HG03097 (cell line): ENCODE data around the gene RIC1.
"Not testable (repeated sequence)": the region's sequence is repeated elsewhere in the genome, so short reads cannot be mapped to it uniquely, and the experiment has no call there.

ENCODE experiments used
- ATAC-seq: cut with Tn5 transposase; IDR thresholded peaks from one replicate; pipeline ENCODE4 v1.9.1; 2021; ENCODE audit not compliant: unreplicated experiment, low FRiP score

RIC1 gene, protein sequence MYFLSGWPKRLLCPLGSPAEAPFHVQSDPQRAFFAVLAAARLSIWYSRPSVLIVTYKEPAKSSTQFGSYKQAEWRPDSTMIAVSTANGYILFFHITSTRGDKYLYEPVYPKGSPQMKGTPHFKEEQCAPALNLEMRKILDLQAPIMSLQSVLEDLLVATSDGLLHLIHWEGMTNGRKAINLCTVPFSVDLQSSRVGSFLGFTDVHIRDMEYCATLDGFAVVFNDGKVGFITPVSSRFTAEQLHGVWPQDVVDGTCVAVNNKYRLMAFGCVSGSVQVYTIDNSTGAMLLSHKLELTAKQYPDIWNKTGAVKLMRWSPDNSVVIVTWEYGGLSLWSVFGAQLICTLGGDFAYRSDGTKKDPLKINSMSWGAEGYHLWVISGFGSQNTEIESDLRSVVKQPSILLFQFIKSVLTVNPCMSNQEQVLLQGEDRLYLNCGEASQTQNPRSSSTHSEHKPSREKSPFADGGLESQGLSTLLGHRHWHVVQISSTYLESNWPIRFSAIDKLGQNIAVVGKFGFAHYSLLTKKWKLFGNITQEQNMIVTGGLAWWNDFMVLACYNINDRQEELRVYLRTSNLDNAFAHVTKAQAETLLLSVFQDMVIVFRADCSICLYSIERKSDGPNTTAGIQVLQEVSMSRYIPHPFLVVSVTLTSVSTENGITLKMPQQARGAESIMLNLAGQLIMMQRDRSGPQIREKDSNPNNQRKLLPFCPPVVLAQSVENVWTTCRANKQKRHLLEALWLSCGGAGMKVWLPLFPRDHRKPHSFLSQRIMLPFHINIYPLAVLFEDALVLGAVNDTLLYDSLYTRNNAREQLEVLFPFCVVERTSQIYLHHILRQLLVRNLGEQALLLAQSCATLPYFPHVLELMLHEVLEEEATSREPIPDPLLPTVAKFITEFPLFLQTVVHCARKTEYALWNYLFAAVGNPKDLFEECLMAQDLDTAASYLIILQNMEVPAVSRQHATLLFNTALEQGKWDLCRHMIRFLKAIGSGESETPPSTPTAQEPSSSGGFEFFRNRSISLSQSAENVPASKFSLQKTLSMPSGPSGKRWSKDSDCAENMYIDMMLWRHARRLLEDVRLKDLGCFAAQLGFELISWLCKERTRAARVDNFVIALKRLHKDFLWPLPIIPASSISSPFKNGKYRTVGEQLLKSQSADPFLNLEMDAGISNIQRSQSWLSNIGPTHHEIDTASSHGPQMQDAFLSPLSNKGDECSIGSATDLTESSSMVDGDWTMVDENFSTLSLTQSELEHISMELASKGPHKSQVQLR (N-terminal part only)

DNA sequence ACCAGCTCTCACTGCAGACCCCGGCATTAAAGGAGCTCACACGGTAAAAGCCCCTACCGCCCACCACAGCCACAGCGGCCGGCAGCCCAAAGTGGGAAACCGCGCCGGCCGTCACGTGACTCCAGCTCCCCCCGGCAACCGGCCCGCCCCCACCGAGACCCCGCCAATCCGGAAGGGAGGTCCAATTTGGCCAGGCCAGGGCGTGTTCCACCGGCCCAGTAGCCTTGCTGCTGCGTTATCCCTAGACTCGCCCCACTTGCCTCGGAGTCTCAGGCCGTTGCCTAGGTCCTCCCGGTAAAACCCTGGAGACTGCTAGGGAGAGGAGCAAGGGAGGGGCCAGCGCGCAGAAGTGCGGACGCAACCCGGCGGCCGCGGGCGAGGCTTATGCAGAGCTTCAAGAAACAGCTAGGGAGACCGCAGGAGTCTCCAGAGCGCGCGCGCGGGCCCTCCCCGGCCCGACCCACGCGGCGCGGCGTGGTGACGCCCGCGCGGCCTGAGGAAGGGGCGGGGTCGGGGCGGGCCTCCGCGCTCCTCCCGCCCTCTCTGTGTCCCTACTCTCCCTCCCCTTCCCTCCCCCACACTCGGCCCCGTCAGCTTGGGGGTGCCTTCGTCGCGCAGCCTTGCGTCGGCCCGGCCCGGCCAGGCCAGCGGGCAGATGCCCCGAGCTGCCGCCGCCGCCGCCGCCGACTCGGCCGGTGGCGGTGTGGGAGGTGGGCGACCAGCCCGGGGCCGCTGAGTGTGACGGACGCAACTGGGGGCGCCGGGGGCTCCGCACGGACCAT lies at the start of gene RIC1:
Gene RIC1 (plus strand): TSS at position 578 of the 782 bp plus-strand sequence. CDS start 203 bp downstream, at position 781.
- peak; percentile 53 for ATAC-seq

DNA sequence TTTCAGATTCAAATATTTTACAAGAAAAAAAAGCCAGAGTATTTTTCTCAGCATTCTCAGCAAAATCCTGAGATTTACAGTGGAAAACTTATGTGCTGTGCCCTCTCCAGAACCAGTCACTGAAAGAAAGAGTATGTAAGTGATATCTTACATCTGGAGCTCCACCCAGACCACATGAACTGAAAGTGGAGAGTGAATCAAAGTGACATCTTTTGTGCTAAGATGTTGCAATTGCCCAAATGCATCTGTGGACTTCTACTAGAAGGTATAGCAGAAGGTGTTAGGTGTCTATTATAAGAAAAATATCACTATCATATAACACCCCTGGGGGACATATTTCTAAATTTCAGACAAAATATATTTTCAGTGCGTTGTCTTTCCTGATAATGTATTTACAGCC lies 49.0 kb upstream of the RIC1 start:
- ATAC-seq: no peak

DNA sequence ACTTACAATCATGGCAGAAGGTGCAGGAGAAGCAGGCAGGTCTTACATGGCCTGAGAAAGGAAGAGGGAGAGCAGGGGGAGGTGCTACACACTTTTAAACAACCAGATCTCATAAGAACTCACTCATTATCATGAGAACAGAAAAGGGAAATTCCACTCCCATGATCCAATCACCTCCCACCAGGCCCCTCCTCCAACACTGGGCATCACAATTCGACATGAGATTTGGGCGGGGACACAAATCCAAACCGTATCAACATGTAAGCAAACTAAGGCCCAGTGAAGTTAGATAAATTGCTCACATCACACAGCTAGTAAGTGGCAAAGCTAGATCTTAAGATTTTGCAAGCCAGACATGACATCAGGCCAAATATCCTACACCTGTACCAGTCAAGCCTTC lies 48.3 kb upstream of the RIC1 start:
- ATAC-seq: no peak

DNA sequence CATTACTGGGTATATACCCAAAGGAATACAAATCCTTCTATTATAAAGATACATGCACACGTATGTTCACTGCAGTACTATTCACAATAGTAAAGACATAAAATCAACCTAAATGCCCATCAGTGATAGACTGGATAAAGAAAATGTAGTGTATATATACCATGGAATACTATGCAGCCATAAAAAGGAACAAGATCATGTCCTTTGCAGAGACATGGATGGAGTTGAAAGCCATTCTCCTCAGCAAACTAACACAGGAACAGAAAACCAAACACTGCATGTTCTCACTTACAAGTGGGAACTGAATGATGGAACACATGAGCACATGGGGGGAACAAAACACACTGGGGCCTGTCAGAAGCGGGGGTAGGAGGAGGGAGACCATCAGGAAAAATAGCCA lies 47.2 kb upstream of the RIC1 start:
- ATAC-seq: not testable (repeated sequence)

DNA sequence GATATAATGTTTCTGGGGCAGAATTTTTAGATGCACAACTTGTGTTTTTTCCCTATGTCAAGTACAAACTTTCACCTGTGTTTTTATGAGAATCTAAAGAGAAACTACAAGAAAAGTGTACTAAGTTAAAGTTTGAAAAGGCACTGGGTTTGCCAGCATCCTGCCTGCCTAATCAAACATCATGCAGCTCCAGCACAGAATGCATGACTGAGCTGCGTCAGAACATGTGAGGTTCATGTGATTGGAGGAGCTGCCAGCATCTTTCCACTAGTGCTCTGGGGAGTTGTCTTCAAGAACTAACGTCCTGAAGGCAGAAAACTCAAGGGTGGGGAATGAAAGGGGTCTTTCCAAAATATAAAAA lies 46.1 kb upstream of the RIC1 start:
- peak; percentile 41 for ATAC-seq

DNA sequence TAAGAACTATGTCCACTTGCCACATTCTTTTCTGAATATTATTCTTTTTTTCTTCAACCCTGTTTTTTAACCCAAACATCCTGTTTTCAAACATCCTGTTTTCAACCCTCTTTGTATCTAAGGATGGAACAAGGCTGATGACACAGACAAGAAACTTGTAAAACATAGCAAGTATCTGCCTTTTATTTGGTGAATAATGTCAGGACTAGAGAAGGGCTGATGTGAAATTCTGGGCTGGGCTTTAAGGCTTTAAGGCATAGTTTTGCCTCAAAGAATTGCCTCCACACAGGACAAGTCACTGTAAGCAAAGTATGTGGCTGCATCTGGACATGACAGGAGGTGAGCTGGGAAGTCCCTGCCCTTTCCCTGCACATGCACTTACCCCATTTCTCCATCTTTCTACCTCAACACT lies 42.5 kb upstream of the RIC1 start:
- ATAC-seq: peak; percentile 30

DNA sequence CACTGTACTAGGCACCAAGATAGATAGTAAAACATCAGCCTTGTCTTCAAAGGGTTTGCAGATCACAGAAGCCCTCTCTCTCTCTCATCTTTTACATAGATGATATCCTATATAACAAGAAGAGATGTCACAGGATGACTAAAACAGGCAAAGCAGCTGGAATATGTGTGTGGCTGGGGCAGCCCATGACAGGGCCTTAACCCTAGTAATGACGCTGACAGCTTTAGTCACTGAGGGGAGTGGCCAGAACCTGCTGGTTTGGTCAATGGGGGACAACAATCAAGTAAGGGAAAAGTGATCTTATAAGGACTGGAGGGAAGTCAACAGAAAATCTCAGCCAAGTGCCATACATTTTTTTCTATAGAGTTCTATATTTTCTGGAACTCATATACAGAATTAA lies 41.9 kb upstream of the RIC1 start:
- ATAC-seq: no peak

DNA sequence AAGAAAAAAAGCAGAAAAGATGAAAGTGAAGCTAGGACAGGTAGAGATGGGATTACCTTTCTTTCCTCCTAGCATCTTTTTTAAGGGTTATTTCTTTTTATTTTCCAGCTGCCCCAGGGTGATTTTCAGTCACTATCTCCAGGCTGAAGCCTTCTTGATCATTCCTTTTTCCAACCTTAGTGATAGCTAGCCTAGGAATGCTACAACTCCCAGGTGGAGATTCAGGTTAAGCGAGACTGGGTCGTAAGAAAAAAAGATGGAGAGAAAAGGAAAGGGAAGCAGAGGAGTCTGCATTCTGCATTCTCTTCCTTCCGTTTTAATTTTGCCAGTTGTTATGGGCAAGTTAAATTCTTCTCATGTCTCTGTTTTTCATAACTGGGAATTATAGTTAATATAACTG lies 36.7 kb upstream of the RIC1 start:
- no peak for ATAC-seq

DNA sequence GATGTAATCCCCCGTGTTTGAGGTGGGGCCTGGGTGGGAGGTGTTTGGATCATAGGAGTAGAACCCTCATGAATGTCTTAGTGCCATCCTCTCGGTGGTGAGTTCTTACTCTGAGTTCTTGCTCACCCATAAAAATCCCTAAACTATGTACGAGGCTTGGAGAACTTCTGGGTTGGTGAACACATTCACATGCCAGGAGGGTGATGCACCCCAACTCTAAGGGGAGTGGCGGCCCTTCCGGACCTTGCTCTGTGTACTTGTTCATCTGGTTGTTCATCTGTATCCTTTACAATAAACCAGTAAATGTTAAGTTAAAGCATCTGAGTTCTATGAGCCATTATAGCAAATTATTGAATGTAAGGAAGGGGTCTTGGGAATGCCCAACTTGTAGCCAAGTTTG lies 36.0 kb upstream of the RIC1 start:
- no peak for ATAC-seq

DNA sequence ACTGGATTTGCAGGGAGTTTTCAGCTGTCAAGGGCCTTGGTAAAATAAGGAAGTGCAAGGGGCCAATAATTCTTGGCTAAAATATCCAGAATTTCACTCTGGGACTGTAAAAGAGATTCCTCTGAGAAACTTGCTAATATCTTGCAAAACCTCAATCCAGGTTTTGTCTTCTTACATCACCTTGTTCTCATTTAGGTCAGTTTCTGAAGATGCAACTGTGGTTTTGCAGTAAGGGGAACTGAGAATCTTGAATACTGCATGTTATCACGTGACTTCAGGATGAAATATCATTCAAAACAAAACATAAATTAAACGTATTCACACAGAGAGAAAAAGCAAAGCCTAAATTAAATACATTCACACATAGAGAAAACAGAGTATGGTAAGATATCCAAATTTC lies 35.0 kb upstream of the RIC1 start:
- peak; percentile 39 for ATAC-seq

DNA sequence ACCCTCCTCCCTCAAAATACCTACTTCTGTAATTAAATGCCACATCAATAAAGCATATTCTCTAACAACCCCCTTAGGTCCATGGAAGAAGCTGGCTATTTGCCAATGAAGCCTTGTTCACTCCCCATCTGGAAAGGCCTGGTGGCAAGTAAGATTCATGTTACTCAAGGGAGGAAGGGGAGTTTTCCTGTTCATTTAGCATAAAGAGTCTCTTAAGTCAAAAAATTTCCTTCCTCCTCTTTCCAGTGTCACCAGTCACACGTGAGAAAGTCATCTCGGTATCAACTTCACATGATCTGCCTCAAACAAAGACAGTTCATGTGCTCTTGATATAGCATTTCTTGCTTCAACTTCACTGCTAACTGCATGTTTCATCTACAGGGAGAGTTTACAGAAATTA lies 32.7 kb upstream of the RIC1 start:
- ATAC-seq: no peak

DNA sequence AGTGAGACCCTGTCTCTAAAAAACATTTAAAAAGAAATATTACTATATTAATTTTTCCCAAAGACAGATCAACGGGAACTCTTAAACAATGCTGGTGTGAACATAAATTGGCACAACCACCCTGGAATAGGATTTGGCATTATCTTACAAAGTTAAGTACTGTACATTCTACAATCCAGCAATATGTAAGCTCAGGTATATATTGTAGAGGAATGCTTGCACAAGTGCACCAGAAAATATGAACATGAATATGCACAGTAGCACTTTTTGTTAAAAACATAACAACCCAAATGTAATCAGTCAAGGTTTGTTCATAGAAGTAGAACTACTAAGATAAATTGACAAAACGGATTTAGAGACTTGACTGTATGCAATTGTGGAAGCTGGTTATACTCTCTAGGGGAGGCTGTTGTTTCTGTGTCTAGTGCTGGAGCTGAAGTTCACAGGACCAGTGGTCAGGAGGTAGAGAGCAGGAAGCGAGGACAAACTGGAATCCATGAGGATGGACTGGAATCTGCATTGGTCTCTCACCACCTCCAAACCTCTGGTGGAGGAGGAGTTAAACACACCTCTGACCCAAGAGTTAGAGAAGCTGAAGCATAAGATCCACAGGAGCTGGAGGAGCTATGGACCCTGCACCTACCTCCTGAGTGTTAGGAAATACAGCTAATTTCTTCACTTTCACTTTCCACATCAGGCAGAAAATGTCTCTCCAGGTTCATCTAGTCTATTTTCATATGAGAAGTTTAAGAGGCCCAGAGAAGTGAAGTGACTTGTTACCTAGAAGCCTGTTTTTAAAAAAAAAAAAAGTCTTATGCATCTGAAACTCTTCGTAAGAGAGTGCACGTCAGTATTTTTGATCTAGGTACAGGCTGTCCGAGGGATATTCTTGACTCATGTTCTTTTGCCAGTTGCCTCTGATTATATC lies 20.3 kb upstream of the RIC1 start:
- peak; percentile 45 for ATAC-seq

DNA sequence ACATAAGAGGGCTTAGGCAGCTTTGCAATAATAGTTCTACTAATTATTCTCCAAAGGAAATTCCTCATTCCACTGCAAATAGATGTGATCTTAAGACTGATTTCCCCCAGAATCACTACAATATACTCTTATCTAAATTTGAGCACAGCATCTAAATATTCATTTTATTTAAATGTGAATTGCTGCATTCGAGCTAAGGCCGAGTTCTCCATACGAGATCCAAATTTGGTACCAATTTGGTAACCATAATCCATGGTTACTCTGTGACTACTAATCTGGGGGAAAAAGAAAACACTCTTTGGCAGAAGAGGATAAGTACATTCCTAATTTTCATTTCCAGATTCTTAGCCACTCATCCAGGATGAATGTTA lies 19.7 kb upstream of the RIC1 start:
- ATAC-seq: no peak

DNA sequence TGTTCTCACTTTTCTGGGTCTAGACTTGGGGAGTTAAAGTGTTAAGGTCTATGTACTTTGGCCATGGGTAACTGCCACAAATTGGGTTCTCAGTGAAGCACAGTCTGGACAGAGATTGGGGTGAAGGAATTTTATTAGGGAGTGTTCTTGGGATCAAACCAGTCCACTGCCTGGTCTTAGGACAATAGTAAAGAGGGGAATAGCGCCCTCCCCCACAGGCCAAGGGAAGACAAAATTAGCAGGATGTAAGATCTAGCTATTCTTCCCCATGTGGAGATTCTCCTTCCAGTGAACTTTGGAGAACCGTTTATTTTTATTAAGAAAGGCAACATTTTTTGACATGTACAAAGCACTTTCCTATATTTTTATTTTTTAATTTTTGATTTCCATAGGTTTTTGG lies 18.4 kb upstream of the RIC1 start:
- ATAC-seq: no peak

DNA sequence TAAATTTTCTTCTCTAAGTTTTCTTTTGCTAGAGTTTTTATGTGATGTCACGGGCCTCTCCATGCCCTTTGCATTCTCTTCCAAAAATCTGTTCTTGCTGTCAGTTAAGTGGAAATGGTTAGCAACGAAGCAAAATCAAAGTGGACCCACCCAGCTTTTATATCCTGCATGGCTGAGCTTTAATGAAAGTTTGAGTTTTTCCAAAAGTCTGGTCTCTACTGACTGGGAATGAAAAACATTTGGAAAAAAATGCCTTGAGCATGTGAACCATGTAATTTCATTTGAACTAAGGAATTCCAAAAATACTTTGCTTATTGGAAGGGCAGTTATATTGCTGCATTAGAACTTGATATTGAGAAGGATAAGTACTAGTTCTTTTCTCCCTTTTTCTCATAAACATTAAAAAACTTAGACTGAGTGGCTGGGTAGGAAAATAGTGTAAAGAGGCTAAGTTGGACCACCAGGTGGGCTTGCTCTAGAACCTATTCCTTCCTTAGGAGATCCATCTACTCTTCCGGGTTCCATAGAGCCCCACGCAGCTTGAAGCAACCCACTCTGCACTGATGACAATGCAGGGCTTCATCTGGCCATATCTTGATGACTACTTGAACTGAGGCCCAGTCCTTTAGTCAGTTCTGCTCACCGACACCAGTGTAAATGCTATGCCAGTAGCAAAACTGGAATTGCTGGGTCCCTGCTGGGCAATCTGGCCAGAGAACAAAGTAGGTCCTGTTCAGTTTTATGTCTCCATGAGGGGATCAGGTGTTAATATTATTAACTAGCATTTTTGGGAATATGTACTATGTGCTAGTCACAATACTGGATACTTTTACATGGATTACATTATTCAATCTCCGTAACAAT lies 17.4 kb upstream of the RIC1 start:
- no peak for ATAC-seq

DNA sequence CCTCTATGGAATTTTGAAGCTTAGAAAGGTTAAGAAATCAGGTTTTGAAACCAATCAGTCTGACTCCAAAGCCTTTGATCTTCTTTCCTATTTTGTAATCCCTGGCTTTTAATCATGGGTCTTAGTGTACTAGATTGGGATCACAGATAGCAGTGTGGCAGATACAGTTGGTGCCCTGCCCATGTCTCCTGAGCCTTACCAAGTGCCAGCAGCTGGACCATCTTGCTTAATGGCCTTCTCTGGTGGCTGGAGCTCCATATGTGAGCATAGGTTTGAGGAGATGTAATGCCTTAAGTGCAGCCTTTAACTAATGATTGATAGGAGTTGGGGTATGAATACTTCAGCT lies 16.7 kb upstream of the RIC1 start:
- ATAC-seq: no peak

DNA sequence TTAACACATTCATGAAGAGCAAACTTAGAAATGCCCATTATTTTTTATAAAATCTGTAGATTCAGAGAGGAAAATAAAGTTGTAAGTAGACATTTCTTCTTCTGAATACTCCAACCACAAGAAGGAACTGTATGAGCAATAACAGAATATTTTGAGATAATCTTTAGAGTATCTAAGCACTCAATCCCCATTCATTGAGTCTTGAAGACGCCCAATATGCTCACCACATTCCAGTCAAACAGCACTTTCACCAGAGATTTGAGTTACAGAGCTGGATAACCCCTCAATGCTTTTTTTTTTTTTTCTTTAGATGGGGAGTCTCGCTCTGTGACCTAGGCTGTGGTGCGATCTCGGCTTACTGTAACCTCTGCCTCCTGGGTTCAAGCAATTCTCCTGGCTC lies 14.7 kb upstream of the RIC1 start:
- ATAC-seq: no peak

DNA sequence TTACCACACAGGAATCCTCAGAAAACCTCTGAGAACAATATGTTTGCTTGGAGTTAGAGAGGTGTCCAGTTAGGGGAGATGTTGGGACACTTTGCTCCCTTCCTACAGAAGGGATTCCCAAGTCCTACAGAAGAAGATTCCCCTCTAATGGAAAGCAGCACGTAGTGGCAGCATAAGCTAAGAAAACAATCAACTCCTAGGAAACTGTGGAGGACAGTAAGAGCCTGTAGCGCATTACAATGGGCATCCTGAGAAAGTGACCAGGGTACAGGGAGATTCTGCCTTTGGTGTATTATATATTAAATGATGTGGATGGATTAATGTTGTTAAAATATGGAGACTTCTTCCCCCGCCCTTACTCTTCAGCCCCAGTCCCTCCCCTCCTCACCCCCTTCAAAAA lies 13.9 kb upstream of the RIC1 start:
- ATAC-seq: no peak
